H1 (cell line): ENCODE data around the gene CSF2RB. TPM values are rescaled to one million over a fixed set of nuclear protein-coding genes. Genes with fewer than 3 reads are reported as not detected.

Source experiments
- CBX8 ChIP-seq: fragments of 300-800, 300-1000 bp; sonication (generic); IDR thresholded peaks from 2 replicates; pipeline ENCODE4 v1.7.1; 2016; ENCODE audit warnings: low read depth, low read length, borderline replicate concordance
- CHD1 ChIP-seq: IDR thresholded peaks from 2 replicates; pipeline ENCODE4 v1.6.1; 2012; ENCODE audit warnings: low read depth, low read length, improper control_type of control experiment
- PHF8 ChIP-seq: fragments of 200-600 bp; sonication (generic); conservative IDR thresholded peaks from 2 replicates; pipeline ENCODE4 v1.7.1; 2012; ENCODE audit warnings: low read depth, mild to moderate bottlenecking, inconsistent platforms, low read length, moderate library complexity
- SIRT6 ChIP-seq: IDR thresholded peaks from one replicate; pipeline ENCODE4 v1.7.1; 2012; ENCODE audit warnings: low read length, inconsistent platforms
- SP2 ChIP-seq: IDR thresholded peaks from 2 replicates; pipeline ENCODE4 v1.6.1; 2012; ENCODE audit warnings: mild to moderate bottlenecking, low read length, inconsistent platforms
- TAF1 ChIP-seq: IDR thresholded peaks from 2 replicates; pipeline ENCODE4 v1.6.1; 2011; ENCODE audit warnings: mild to moderate bottlenecking, low read depth, low read length
- polyA plus RNA-seq, 7 experiments: library from polyadenylated mRNA; depleted of rRNA in 3 of 7; stranded (reverse) in 5 of 7; unstranded in 2 of 7; fragments of >200 nt in 5 of 7; fragments of 200-250 nt in 2 of 7; gene quantifications; 1 replicate in 5 of 7; 2 replicates in 1 of 7; 4 replicates in 1 of 7; pipeline versions ENCODE4 v1.2.1 to v1.2.3, GENCODE V29; 2011 to 2013; ENCODE audit warnings: missing spikeins in 2 of 7, mixed read lengths in 2 of 7
- total RNA-seq: library from RNA; stranded (reverse); fragmentation: NEBNext Ultra II Directional; extraction: Animal tissue kit (Norgen Biotek cat#: 25700); gene quantifications from 2 replicates; pipeline ENCODE4 v1.2.1, GENCODE V29; 2021
- TF ChIP-seq, protein P1 (sequence below): fragments of 300-600 bp; sonication (generic); IDR thresholded peaks from 2 replicates; pipeline ENCODE4 v1.7.1; 2012; ENCODE audit warnings: low read length, moderate library complexity, mild to moderate bottlenecking, inconsistent platforms; ENCODE audit not compliant: insufficient replicate concordance

The CSF2RB gene
- total and polyA plus RNA-seq, 2 of the 8 experiments (the other 6 are each of a cell fraction or from before 2014, with no cell fraction given): not detected

DNA sequence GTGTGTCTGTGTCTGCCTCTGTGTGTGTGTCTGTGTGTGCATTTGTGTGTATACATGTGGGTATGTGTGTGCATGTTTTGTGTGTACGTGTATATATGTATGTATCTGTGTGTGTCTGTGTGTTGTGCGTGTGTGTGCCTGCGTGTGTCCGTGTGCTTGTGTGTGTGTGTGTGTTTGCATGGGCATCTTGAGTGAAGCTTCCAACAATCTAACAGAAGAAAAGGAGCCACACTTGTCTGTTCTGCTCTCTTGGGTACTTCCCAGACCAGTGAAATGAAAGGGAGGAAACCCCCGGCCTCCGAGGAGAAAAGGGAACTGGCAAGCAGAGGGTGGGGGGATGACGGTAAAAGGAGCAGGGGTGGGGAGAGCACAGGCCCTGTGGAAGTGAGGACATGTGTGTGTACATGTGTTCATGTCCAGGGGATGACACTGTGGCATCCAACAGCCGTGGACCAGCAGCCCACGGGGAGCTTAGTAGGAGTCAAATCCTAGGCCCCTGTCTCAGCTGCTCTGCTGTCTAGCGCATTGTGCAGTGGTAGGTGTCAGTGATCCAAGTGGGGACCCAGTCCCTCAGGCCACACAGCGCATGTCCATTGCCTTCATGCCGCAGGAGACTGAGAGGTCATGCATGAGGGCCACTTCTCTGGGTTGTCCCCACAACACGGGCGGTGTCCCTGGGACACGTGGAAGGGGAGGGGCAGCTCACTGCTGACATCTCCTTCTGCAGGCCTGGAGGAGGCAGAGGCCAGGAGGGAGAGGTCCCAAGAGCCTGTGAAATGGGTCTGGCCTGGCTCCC, 8.1 kb downstream of the CSF2RB start (continued):
- TF ChIP-seq, protein P1, sequence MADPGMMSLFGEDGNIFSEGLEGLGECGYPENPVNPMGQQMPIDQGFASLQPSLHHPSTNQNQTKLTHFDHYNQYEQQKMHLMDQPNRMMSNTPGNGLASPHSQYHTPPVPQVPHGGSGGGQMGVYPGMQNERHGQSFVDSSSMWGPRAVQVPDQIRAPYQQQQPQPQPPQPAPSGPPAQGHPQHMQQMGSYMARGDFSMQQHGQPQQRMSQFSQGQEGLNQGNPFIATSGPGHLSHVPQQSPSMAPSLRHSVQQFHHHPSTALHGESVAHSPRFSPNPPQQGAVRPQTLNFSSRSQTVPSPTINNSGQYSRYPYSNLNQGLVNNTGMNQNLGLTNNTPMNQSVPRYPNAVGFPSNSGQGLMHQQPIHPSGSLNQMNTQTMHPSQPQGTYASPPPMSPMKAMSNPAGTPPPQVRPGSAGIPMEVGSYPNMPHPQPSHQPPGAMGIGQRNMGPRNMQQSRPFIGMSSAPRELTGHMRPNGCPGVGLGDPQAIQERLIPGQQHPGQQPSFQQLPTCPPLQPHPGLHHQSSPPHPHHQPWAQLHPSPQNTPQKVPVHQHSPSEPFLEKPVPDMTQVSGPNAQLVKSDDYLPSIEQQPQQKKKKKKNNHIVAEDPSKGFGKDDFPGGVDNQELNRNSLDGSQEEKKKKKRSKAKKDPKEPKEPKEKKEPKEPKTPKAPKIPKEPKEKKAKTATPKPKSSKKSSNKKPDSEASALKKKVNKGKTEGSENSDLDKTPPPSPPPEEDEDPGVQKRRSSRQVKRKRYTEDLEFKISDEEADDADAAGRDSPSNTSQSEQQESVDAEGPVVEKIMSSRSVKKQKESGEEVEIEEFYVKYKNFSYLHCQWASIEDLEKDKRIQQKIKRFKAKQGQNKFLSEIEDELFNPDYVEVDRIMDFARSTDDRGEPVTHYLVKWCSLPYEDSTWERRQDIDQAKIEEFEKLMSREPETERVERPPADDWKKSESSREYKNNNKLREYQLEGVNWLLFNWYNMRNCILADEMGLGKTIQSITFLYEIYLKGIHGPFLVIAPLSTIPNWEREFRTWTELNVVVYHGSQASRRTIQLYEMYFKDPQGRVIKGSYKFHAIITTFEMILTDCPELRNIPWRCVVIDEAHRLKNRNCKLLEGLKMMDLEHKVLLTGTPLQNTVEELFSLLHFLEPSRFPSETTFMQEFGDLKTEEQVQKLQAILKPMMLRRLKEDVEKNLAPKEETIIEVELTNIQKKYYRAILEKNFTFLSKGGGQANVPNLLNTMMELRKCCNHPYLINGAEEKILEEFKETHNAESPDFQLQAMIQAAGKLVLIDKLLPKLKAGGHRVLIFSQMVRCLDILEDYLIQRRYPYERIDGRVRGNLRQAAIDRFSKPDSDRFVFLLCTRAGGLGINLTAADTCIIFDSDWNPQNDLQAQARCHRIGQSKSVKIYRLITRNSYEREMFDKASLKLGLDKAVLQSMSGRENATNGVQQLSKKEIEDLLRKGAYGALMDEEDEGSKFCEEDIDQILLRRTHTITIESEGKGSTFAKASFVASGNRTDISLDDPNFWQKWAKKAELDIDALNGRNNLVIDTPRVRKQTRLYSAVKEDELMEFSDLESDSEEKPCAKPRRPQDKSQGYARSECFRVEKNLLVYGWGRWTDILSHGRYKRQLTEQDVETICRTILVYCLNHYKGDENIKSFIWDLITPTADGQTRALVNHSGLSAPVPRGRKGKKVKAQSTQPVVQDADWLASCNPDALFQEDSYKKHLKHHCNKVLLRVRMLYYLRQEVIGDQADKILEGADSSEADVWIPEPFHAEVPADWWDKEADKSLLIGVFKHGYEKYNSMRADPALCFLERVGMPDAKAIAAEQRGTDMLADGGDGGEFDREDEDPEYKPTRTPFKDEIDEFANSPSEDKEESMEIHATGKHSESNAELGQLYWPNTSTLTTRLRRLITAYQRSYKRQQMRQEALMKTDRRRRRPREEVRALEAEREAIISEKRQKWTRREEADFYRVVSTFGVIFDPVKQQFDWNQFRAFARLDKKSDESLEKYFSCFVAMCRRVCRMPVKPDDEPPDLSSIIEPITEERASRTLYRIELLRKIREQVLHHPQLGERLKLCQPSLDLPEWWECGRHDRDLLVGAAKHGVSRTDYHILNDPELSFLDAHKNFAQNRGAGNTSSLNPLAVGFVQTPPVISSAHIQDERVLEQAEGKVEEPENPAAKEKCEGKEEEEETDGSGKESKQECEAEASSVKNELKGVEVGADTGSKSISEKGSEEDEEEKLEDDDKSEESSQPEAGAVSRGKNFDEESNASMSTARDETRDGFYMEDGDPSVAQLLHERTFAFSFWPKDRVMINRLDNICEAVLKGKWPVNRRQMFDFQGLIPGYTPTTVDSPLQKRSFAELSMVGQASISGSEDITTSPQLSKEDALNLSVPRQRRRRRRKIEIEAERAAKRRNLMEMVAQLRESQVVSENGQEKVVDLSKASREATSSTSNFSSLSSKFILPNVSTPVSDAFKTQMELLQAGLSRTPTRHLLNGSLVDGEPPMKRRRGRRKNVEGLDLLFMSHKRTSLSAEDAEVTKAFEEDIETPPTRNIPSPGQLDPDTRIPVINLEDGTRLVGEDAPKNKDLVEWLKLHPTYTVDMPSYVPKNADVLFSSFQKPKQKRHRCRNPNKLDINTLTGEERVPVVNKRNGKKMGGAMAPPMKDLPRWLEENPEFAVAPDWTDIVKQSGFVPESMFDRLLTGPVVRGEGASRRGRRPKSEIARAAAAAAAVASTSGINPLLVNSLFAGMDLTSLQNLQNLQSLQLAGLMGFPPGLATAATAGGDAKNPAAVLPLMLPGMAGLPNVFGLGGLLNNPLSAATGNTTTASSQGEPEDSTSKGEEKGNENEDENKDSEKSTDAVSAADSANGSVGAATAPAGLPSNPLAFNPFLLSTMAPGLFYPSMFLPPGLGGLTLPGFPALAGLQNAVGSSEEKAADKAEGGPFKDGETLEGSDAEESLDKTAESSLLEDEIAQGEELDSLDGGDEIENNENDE: no peak
- TF ChIP-seq CHD1 (no peak), SIRT6 (no peak), CBX8 (no peak), SP2 (no peak), TAF1 (no peak), PHF8 (no peak)
